ENCODE results near the gene PTPRM. TPM values are rescaled to one million over a fixed set of nuclear protein-coding genes. Genes with fewer than 3 reads are reported as not detected.

Gene PTPRM
- polyA plus RNA-seq, 4 donors, result 80.0 to 105 (median 98.2) TPM

GRCh38 chr18:7787339-7787738 is 220.2 kb downstream of the PTPRM start:
- DNase-seq (ENCODE audit: low read depth in 4 of 4, low spot score in 3 of 4), result no peak

GRCh38 chr18:7789856-7790552 is 222.9 kb downstream of the PTPRM start:
- DNase-seq (ENCODE audit: low read depth in 4 of 4, low spot score in 3 of 4), result peak in 2 of 4 donors; percentile 29 to 40

GRCh38 chr18:7793100-7793499 is 226.0 kb downstream of the PTPRM start:
- no peak for DNase-seq (ENCODE audit: low read depth in 4 of 4, low spot score in 3 of 4)

- no peak for DNase-seq (ENCODE audit: low read depth in 4 of 4, low spot score in 3 of 4)
Observed at GRCh38 chr18:7803956-7804469, 236.9 kb downstream of the PTPRM start.

GRCh38 chr18:7805096-7805495 is 238.0 kb downstream of the PTPRM start:
- no peak for DNase-seq (ENCODE audit: low read depth in 4 of 4, low spot score in 3 of 4)

GRCh38 chr18:7805880-7806279 is 238.8 kb downstream of the PTPRM start:
- no peak for DNase-seq (ENCODE audit: low read depth in 4 of 4, low spot score in 3 of 4)

GRCh38 chr18:7807936-7808453 is 240.9 kb downstream of the PTPRM start:
- no peak for DNase-seq (ENCODE audit: low read depth in 4 of 4, low spot score in 3 of 4)

- no peak for DNase-seq (ENCODE audit: low read depth in 4 of 4, low spot score in 3 of 4)
Observed at GRCh38 chr18:7808992-7809391, 241.9 kb downstream of the PTPRM start.

- no peak for DNase-seq (ENCODE audit: low read depth in 4 of 4, low spot score in 3 of 4)
Observed at GRCh38 chr18:7809455-7809854, 242.3 kb downstream of the PTPRM start.

- DNase-seq (ENCODE audit: low read depth in 4 of 4, low spot score in 3 of 4), result no peak
Observed at GRCh38 chr18:7809978-7810377, 242.9 kb downstream of the PTPRM start.

GRCh38 chr18:7812431-7813063 is 245.4 kb downstream of the PTPRM start:
- DNase-seq (ENCODE audit: low read depth in 4 of 4, low spot score in 3 of 4), result no peak

- DNase-seq (ENCODE audit: low read depth in 4 of 4, low spot score in 3 of 4), result no peak
Observed at GRCh38 chr18:7813131-7813530, 246.0 kb downstream of the PTPRM start.

- DNase-seq (ENCODE audit: low read depth in 4 of 4, low spot score in 3 of 4), result no peak
Observed at GRCh38 chr18:7814754-7815315, 247.7 kb downstream of the PTPRM start.

- no peak for DNase-seq (ENCODE audit: low read depth in 4 of 4, low spot score in 3 of 4)
Observed at GRCh38 chr18:7815787-7816186, 248.7 kb downstream of the PTPRM start.

GRCh38 chr18:7817575-7818230 is 250.6 kb downstream of the PTPRM start:
- no peak for DNase-seq (ENCODE audit: low read depth in 4 of 4, low spot score in 3 of 4)

- no peak for DNase-seq (ENCODE audit: low read depth in 4 of 4, low spot score in 3 of 4)
Observed at GRCh38 chr18:7821784-7822183, 254.7 kb downstream of the PTPRM start.

GRCh38 chr18:7822435-7823331 is 255.6 kb downstream of the PTPRM start:
- no peak for DNase-seq (ENCODE audit: low read depth in 4 of 4, low spot score in 3 of 4)

- DNase-seq (ENCODE audit: low read depth in 4 of 4, low spot score in 3 of 4), result no peak
Observed at GRCh38 chr18:7824970-7825369, 257.9 kb downstream of the PTPRM start.

GRCh38 chr18:7830468-7830867 is 263.4 kb downstream of the PTPRM start:
- DNase-seq (ENCODE audit: low read depth in 4 of 4, low spot score in 3 of 4), result no peak

- DNase-seq (ENCODE audit: low read depth in 4 of 4, low spot score in 3 of 4), result no peak
Observed at GRCh38 chr18:7839548-7839947, 272.4 kb downstream of the PTPRM start.
